ENCODE data around the gene DNER. TPM values are rescaled to one million over a fixed set of nuclear protein-coding genes. Genes with fewer than 3 reads are reported as not detected.
"Not testable (repeated sequence)": the region's sequence is repeated elsewhere in the genome, so short reads cannot be mapped to it uniquely, and the experiment has no call there.

DNER gene, protein sequence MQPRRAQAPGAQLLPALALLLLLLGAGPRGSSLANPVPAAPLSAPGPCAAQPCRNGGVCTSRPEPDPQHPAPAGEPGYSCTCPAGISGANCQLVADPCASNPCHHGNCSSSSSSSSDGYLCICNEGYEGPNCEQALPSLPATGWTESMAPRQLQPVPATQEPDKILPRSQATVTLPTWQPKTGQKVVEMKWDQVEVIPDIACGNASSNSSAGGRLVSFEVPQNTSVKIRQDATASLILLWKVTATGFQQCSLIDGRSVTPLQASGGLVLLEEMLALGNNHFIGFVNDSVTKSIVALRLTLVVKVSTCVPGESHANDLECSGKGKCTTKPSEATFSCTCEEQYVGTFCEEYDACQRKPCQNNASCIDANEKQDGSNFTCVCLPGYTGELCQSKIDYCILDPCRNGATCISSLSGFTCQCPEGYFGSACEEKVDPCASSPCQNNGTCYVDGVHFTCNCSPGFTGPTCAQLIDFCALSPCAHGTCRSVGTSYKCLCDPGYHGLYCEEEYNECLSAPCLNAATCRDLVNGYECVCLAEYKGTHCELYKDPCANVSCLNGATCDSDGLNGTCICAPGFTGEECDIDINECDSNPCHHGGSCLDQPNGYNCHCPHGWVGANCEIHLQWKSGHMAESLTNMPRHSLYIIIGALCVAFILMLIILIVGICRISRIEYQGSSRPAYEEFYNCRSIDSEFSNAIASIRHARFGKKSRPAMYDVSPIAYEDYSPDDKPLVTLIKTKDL
- 1.6 TPM for total RNA-seq

DNA sequence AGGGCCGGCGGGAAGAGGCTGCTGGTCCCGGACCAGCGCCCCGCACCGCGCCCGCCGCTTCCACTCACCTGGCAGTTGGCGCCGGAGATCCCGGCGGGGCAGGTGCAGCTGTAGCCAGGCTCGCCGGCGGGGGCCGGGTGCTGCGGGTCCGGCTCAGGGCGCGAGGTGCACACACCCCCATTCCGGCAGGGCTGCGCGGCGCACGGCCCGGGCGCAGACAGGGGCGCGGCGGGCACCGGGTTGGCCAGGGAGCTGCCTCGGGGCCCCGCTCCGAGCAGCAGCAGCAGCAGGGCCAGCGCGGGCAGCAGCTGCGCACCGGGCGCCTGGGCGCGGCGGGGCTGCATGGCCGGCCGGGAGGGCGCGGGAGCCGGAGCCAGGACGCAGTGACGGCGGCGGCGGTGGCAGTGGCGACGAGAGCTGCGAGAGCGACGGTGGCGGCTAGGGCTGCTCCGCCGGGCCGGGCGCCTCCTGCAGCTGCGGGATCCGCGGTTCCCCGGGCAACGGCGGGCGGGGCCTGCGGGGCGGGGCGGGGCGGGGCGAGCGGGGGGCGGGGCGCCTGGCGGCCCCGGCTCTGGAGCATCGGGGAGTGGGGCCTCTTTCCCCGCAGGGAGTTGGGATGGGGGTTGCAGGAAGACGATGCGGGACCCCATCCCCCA is at the start of gene DNER:
TSS of gene DNER (minus strand) at position 476 of the 656 bp plus-strand sequence. CDS start at position 344, 132 bp downstream.
- peaks cover 54 to 67% (median 56%) of the 10 kb centered on the region in 3 donors for H3K27me3 ChIP-seq (ENCODE audit: control insufficient read depth in 3 of 3, insufficient read depth in 3 of 3, low read length in 3 of 3)
- H3K4me1 ChIP-seq (ENCODE audit: control insufficient read depth in 3 of 3, insufficient read depth in 3 of 3, low read length in 3 of 3): peaks cover 0 to 18% (median 4%) of the 10 kb centered on the region in 3 donors
- no peaks in the 10 kb centered on the region for H3K9me3 ChIP-seq (ENCODE audit: control insufficient read depth in 3 of 3, low read length in 3 of 3)
- no peaks in the 10 kb centered on the region for H3K36me3 ChIP-seq (ENCODE audit: control insufficient read depth in 3 of 3, insufficient read depth in 3 of 3, low read length in 3 of 3)
- H3K27ac ChIP-seq (ENCODE audit: low read depth, low read length): no peak within 1 kb of the TSS
- H3K4me3 ChIP-seq (ENCODE audit: low read length in 3 of 3): peak within 1 kb of the TSS; percentile 23 to 52 (median 40)
- no peak within 1 kb of the TSS for H3K9ac ChIP-seq (ENCODE audit: low read depth in 1 of 3, low read length in 3 of 3)

DNA sequence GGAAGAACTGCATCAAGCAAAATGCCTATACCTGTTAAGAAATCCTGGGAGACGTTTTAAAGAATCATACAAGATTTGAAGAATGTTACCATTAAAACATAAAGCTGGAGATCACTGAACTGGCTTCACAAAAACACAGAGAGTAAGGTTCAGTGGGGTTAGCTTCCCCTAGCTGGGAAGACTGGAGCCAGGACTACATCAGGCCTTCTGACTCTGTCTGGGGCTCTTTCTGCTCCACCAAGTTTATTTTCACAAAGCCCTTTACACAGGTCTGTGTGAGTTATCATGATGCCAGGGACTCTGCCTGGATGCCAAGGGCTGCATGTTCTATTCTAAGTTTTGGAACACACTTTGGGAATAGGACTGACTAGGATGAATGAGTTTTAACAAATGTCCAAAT is 47.3 kb upstream of the DNER start:
- Histone ChIP-seq H3K9me3 (ENCODE audit: control insufficient read depth in 3 of 3, low read length in 3 of 3) (no peaks in the 10 kb centered on the region), H3K9ac (ENCODE audit: low read depth in 1 of 3, low read length in 3 of 3) (no peak overlapping the region), H3K4me3 (ENCODE audit: low read length in 3 of 3) (no peak overlapping the region), H3K27me3 (ENCODE audit: control insufficient read depth in 3 of 3, insufficient read depth in 3 of 3, low read length in 3 of 3) (no peaks in the 10 kb centered on the region), H3K4me1 (ENCODE audit: control insufficient read depth in 3 of 3, insufficient read depth in 3 of 3, low read length in 3 of 3) (no peaks in the 10 kb centered on the region), H3K36me3 (ENCODE audit: control insufficient read depth in 3 of 3, insufficient read depth in 3 of 3, low read length in 3 of 3) (peaks cover 3 to 25% (median 19%) of the 10 kb centered on the region in 3 donors), H3K27ac (ENCODE audit: low read depth, low read length) (no peak overlapping the region)

DNA sequence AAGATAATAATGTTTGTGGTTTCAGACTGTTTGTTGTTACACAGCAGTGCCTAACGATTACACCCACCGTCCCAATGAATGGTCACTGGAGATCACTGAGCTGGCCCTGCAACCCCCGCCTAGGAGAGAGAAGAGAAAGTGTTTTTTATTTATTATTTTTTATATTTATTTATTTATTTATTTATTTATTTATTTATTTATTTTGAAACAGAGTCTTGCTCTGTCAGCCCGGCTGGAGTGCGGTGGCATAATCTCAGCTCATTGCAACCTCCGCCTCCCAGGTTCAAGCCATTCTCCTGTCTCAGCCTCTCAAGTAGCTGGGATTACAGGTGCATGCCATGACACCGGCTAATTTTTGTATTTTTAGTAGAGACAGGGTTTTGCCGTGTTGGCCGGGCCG is 43.1 kb upstream of the DNER start:
- H3K9ac ChIP-seq (ENCODE audit: low read depth in 1 of 3, low read length in 3 of 3); H3K4me1 ChIP-seq (ENCODE audit: control insufficient read depth in 3 of 3, insufficient read depth in 3 of 3, low read length in 3 of 3); H3K27ac ChIP-seq (ENCODE audit: low read depth, low read length); H3K36me3 ChIP-seq (ENCODE audit: control insufficient read depth in 3 of 3, insufficient read depth in 3 of 3, low read length in 3 of 3); H3K4me3 ChIP-seq (ENCODE audit: low read length in 3 of 3); H3K27me3 ChIP-seq (ENCODE audit: control insufficient read depth in 3 of 3, insufficient read depth in 3 of 3, low read length in 3 of 3); H3K9me3 ChIP-seq (ENCODE audit: control insufficient read depth in 3 of 3, low read length in 3 of 3): not testable (repeated sequence)

DNA sequence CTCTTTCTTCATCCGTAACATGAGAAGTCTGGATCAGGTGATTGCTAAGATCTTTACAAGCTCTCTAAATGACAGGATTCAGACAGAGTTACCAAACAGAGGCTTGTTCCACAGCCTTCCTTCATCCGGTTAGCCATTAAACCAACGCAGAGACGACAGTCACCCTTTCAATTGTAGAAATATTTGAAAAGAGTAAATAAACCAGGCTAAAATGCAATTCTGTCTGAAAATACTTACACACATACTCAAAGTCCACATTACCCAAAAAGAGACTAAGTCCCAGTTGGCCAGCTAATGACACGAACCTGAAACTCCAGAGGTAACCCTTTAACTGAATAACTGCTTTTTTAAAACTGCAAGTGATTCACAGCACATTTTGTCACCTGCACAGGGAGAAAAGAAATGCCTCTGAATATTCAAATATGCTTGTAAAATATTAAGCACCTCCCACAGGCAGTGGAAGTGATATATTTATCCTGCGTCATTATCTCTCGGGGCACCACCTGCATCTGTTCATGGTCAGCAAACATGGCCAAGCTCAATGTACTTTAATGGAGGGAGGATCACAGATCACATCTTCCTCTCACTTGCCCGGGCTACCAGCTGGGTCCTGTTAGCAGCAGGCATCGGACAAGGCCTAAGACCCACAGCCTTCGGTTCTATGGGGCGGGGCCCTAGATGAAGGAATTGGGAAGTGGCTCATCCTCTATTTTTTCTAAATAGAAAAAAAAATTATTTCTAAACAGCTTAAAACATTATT is 38.8 kb upstream of the DNER start:
- Histone ChIP-seq H3K9me3 (ENCODE audit: control insufficient read depth in 3 of 3, low read length in 3 of 3) (no peaks in the 10 kb centered on the region), H3K27ac (ENCODE audit: low read depth, low read length) (no peak overlapping the region), H3K36me3 (ENCODE audit: control insufficient read depth in 3 of 3, insufficient read depth in 3 of 3, low read length in 3 of 3) (no peaks in the 10 kb centered on the region), H3K4me3 (ENCODE audit: low read length in 3 of 3) (no peak overlapping the region), H3K9ac (ENCODE audit: low read depth in 1 of 3, low read length in 3 of 3) (no peak overlapping the region), H3K27me3 (ENCODE audit: control insufficient read depth in 3 of 3, insufficient read depth in 3 of 3, low read length in 3 of 3) (no peaks in the 10 kb centered on the region), H3K4me1 (ENCODE audit: control insufficient read depth in 3 of 3, insufficient read depth in 3 of 3, low read length in 3 of 3) (no peaks in the 10 kb centered on the region)

DNA sequence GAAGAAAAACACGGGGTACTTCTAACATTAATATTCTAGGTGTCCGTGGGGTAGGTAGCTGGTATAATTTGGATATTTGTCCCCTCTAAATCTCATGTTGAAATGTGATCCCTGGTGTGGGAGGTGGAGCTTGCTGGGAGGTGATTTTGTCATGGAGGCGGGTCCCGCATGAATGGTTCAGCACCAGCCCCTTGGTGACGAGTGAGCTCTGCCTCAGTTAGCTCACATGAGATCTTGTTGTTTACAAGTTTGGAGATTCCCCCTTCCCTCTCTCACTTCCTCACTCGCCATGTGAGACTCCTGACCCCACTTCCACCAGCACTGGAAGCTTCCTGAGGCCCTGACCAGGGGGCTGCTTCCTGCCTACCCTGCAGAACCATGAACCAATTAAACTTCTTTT is 35.4 kb upstream of the DNER start:
- no peak overlapping the region for H3K9ac ChIP-seq (ENCODE audit: low read depth in 1 of 3, low read length in 3 of 3)
- H3K4me1 ChIP-seq (ENCODE audit: control insufficient read depth in 3 of 3, insufficient read depth in 3 of 3, low read length in 3 of 3): no peaks in the 10 kb centered on the region
- no peaks in the 10 kb centered on the region for H3K36me3 ChIP-seq (ENCODE audit: control insufficient read depth in 3 of 3, insufficient read depth in 3 of 3, low read length in 3 of 3)
- H3K4me3 ChIP-seq (ENCODE audit: low read length in 3 of 3): no peak overlapping the region
- no peaks in the 10 kb centered on the region for H3K9me3 ChIP-seq (ENCODE audit: control insufficient read depth in 3 of 3, low read length in 3 of 3)
- H3K27me3 ChIP-seq (ENCODE audit: control insufficient read depth in 3 of 3, insufficient read depth in 3 of 3, low read length in 3 of 3): no peaks in the 10 kb centered on the region
- H3K27ac ChIP-seq (ENCODE audit: low read depth, low read length): no peak overlapping the region

DNA sequence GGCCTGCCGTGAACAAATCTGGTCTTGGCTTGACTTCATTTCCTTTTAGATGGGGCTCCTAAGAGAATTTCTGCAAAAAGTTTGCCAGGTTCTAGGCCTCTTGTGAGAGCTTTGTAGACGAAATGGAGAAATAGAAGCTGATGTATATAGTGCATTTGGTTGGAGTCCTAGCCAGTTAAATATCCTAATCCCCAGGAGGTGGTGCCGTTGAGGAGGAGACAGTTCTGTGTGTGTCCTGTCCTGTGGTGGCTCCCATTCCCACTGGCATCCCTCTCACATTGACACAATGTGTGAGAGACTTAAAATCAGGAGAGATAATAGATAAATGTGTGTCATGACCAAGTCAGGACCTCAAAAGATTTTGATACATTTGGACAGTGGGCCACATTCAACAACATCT is 34.6 kb upstream of the DNER start:
- Histone ChIP-seq H3K9me3 (ENCODE audit: control insufficient read depth in 3 of 3, low read length in 3 of 3) (no peaks in the 10 kb centered on the region), H3K27me3 (ENCODE audit: control insufficient read depth in 3 of 3, insufficient read depth in 3 of 3, low read length in 3 of 3) (no peaks in the 10 kb centered on the region), H3K27ac (ENCODE audit: low read depth, low read length) (no peak overlapping the region), H3K4me3 (ENCODE audit: low read length in 3 of 3) (no peak overlapping the region), H3K36me3 (ENCODE audit: control insufficient read depth in 3 of 3, insufficient read depth in 3 of 3, low read length in 3 of 3) (no peaks in the 10 kb centered on the region), H3K4me1 (ENCODE audit: control insufficient read depth in 3 of 3, insufficient read depth in 3 of 3, low read length in 3 of 3) (no peaks in the 10 kb centered on the region), H3K9ac (ENCODE audit: low read depth in 1 of 3, low read length in 3 of 3) (no peak overlapping the region)

DNA sequence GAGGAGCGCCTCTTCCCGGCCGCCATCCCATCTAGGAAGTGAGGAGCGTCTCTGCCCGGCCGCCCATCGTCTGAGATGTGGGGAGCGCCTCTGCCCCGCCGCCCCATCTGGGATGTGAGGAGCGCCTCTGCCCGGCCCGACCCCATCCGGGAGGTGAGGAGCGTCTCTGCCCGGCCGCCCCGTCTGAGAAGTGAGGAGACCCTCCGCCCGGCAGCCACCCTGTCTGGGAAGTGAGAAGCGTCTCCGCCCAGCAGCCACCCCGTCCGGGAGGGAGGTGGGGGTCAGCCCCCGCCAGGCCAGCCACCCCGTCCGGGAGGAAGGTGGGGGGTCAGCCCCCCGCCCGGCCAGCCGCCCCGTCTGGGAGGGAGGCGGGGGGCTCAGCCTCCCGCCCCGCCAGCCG is 28.3 kb upstream of the DNER start:
- not testable (repeated sequence) for H3K27ac ChIP-seq (ENCODE audit: low read depth, low read length); H3K9ac ChIP-seq (ENCODE audit: low read depth in 1 of 3, low read length in 3 of 3); H3K27me3 ChIP-seq (ENCODE audit: control insufficient read depth in 3 of 3, insufficient read depth in 3 of 3, low read length in 3 of 3); H3K4me3 ChIP-seq (ENCODE audit: low read length in 3 of 3); H3K36me3 ChIP-seq (ENCODE audit: control insufficient read depth in 3 of 3, insufficient read depth in 3 of 3, low read length in 3 of 3); H3K4me1 ChIP-seq (ENCODE audit: control insufficient read depth in 3 of 3, insufficient read depth in 3 of 3, low read length in 3 of 3); H3K9me3 ChIP-seq (ENCODE audit: control insufficient read depth in 3 of 3, low read length in 3 of 3)

DNA sequence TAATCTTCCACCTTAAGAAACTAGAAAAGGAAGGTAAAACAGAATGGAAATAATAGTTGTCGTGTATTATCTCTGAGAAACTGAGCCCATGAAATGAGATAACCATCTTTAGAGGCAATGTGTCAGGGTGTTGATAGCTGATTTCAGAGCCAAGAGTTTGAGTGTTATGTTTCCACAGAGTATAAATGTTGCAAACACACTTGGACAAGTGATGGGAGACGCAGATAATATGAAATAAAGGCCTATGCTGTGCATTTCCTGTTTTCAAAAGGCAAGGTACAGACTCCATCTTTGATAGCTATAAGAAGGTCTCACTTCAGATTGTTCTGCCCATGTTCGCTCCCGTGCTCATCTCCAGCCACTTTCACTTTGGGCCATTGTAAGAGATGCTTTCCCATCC is 25.9 kb upstream of the DNER start:
- Histone ChIP-seq H3K9me3 (ENCODE audit: control insufficient read depth in 3 of 3, low read length in 3 of 3) (peaks cover 0 to 5% (median 4%) of the 10 kb centered on the region in 3 donors), H3K27ac (ENCODE audit: low read depth, low read length) (no peak overlapping the region), H3K4me1 (ENCODE audit: control insufficient read depth in 3 of 3, insufficient read depth in 3 of 3, low read length in 3 of 3) (no peaks in the 10 kb centered on the region), H3K4me3 (ENCODE audit: low read length in 3 of 3) (no peak overlapping the region), H3K27me3 (ENCODE audit: control insufficient read depth in 3 of 3, insufficient read depth in 3 of 3, low read length in 3 of 3) (no peaks in the 10 kb centered on the region), H3K36me3 (ENCODE audit: control insufficient read depth in 3 of 3, insufficient read depth in 3 of 3, low read length in 3 of 3) (no peaks in the 10 kb centered on the region), H3K9ac (ENCODE audit: low read depth in 1 of 3, low read length in 3 of 3) (no peak overlapping the region)

DNA sequence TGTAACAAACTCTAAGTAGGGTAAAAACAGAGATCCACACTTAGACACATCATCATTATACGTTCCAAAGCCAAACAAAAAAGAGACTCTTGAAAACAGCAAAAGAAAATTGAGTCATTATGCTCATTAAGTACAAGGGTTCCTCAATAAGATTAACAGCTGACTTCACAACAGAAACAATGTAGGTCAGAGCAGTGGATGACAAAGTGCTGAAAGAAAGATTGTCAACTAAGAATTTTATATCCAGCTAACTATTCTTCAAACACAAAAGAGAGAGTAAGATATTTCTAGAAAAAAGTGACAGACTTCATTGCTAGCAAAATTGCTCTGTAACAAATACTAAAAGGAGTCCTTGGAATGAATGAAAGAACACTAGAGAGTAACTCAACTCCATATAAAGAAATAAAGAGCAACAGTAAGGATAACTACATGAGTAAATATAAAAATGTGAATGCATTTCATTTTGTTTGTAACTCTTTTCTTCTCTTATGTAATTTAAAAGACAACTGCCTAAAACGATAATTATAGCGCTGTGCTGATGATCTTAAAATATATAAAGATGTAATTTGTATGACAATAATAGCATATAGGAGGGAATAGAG is 23.8 kb upstream of the DNER start:
- Histone ChIP-seq H3K9ac (ENCODE audit: low read depth in 1 of 3, low read length in 3 of 3) (no peak overlapping the region), H3K36me3 (ENCODE audit: control insufficient read depth in 3 of 3, insufficient read depth in 3 of 3, low read length in 3 of 3) (no peaks in the 10 kb centered on the region)

More for the DNA sequence above, 23.8 kb upstream of the DNER start:
- Histone ChIP-seq H3K27ac (ENCODE audit: low read depth, low read length) (no peak overlapping the region), H3K4me1 (ENCODE audit: control insufficient read depth in 3 of 3, insufficient read depth in 3 of 3, low read length in 3 of 3) (no peaks in the 10 kb centered on the region), H3K9me3 (ENCODE audit: control insufficient read depth in 3 of 3, low read length in 3 of 3) (peaks cover 0 to 5% (median 4%) of the 10 kb centered on the region in 3 donors), H3K4me3 (ENCODE audit: low read length in 3 of 3) (no peak overlapping the region), H3K27me3 (ENCODE audit: control insufficient read depth in 3 of 3, insufficient read depth in 3 of 3, low read length in 3 of 3) (no peaks in the 10 kb centered on the region)

All from skeletal muscle tissue (tissue), 4 donors.